Heart left ventricle (tissue), 16 donors: Measurements from ENCODE around the gene PTTG2. TPM values are rescaled to one million over a fixed set of nuclear protein-coding genes. Genes with fewer than 3 reads are reported as not detected.

Experiments
- ATAC-seq, 4 donors: fragments of 200-7000 bp; cut with Tn5 transposase; one replicate each; pipeline ENCODE4 v1.9.1; 2020 to 2022; ENCODE audit warnings: moderate library complexity in 4 of 4, mild to moderate bottlenecking in 3 of 4, moderate number of reproducible peaks in 1 of 4
- DNase-seq, 5 donors: peaks; one replicate each; pipeline ENCODE4 v3.0.0-alpha.2; 2020
- H3K27ac ChIP-seq, 12 donors: fragments of 200-600 bp; sonication (generic) in 4 of 12; one replicate each; pipeline versions ENCODE4 v1.5.0 to v1.8.0; 2016 to 2022; ENCODE audit warnings: mild to moderate bottlenecking in 2 of 12
- H3K27me3 ChIP-seq, 9 donors: fragments of 200-600 bp; sonication (generic) in 2 of 9; one replicate each; pipeline versions ENCODE4 v1.5.1 to v1.8.0; 2016 to 2022; ENCODE audit warnings: mild to moderate bottlenecking in 3 of 9
- H3K36me3 ChIP-seq, 9 donors: fragments of 200-600 bp; sonication (generic) in 2 of 9; one replicate each; pipeline versions ENCODE4 v1.5.0 to v1.8.0; 2018 to 2022; ENCODE audit warnings: mild to moderate bottlenecking in 2 of 9
- H3K4me1 ChIP-seq, 12 donors: fragments of 200-600 bp; sonication (generic) in 4 of 12; one replicate each; pipeline versions ENCODE4 v1.5.0 to v1.8.0; 2016 to 2022; ENCODE audit warnings: mild to moderate bottlenecking in 3 of 12
- H3K4me3 ChIP-seq, 12 donors: fragments of 200-600 bp; sonication (generic) in 4 of 12; one replicate each; pipeline versions ENCODE4 v1.5.0 to v1.8.0; 2017 to 2022; ENCODE audit warnings: mild to moderate bottlenecking in 9 of 12, moderate library complexity in 4 of 12
- H3K9me3 ChIP-seq, 12 donors: fragments of 200-600 bp; sonication (generic) in 4 of 12; one replicate each; pipeline versions ENCODE4 v1.5.0 to v1.8.0; 2016 to 2022; ENCODE audit warnings: mild to moderate bottlenecking in 1 of 12
- CTCF ChIP-seq, 12 donors: fragments of 200-600 bp; sonication (generic) in 4 of 12; IDR thresholded peaks; one replicate each; pipeline versions ENCODE4 v1.5.0 to v1.8.0; 2018 to 2022; ENCODE audit warnings: antibody characterized with exemption in 12 of 12, mild to moderate bottlenecking in 5 of 12
- POLR2A ChIP-seq, 2 donors: fragments of 450-650 bp; IDR thresholded peaks; one replicate each; pipeline ENCODE4 v1.6.1; 2017; ENCODE audit warnings: antibody characterized with exemption in 2 of 2, mild to moderate bottlenecking in 2 of 2, moderate library complexity in 2 of 2
- WGBS, 4 donors: extraction: QIAGEN DNeasy Blood & Tissue Kit in 2 of 4; methylation state at CpG; one replicate each; pipeline versions ENCODE4 v1.1.5 to v1.1.7; 2013 to 2018; 5-methylcytosine and 5-hydroxymethylcytosine counted together
- intact Hi-C, 10 donors: fragments of 100-400 bp; cut with DNase I; formaldehyde crosslinking; loops; one replicate each; pipeline versions ENCODE4 v1.11.1 to v1.14.2; 2022
- polyA plus RNA-seq, 2 donors: library from polyadenylated mRNA; stranded (reverse); fragments of 200-250 nt; gene quantifications; one replicate each; pipeline ENCODE4 v1.2.3, GENCODE V29; 2013
- total RNA-seq, 9 donors: library from RNA; depleted of rRNA in 2 of 9; stranded (reverse); fragments of >200 nt in 2 of 9; fragmentation: NEBNext Ultra II Directional in 3 of 9; extraction: Animal tissue kit (Norgen Biotek cat#: 25700) in 3 of 9; gene quantifications; one replicate each; pipeline versions ENCODE4 v1.1.0 to v1.2.4, GENCODE V29; 2016 to 2023
- donor health status: ischemic (EF 13 %, LVEDD 7.1; RV severe dilation, severe dysfunction).
- donor health status: healthy with polysubstance abuse.
- donor health status: DM: no; HTN: yes; CAD: no.
- donor health status: DM: no; HTN: no; CAD: no.
- donor health status: ischemic (EF 25% LVEDD 6.9; RV normal size, moderate dysfunction).
- donor health status: ischemic (EF 25% LVEDD 5.7; RV mildly dilated, moderate dysfunction).
- donor health status: healthy.
- donor health status: DM: yes; HTN: yes; CAD: no.
- donor health status: ischemic (EF 35%, LVEDD 5.7; RV mildly dilated, moderate dysfunction).
- donor health status: nonischemic (EF 11% LVEDD 7.7; RV severe dilation, severe dysfunction).
- donor health status: DM: yes; HTN: yes; CAD: no.
- donor health status: PGD.
- donor health status: ischemic (EF 29% LVEDD 5.4; RV normal size, mild dysfunction).
- donor health status: nonischemic (EF 23%, LVEDD 6.1; RV moderate dilation, normal function).

The PTTG2 gene
- total and polyA plus RNA-seq, 11 donors: 0.48 to 2.3 (median 1.0) TPM; not detected in 3

GRCh38 chr4:37991623-37992410 lies 31.6 kb downstream of the PTTG2 start:
- Histone ChIP-seq H3K27ac (peak overlapping the region in 9 of 12 donors; percentile 20 to 84 (median 79)), H3K9me3 (no peaks in the 10 kb centered on the region), H3K36me3 (no peaks in the 10 kb centered on the region), H3K4me1 (peaks cover 3 to 85% (median 69%) of the 10 kb centered on the region in 12 donors), H3K4me3 (no peak overlapping the region), H3K27me3 (no peaks in the 10 kb centered on the region)
- WGBS, 4 donors: 88 to 91% (median 89%) methylated on average over 8 of the region's 8 CpGs
- intact Hi-C loops: no loop called here
- no peak for ATAC-seq
- TF ChIP-seq POLR2A (IDR thresholded peaks at IDR 0.05): no peak
- TF ChIP-seq CTCF (IDR thresholded peaks at IDR 0.05): no peak
- no peak for DNase-seq

- peak overlapping the region in 2 of 12 donors; percentile 33 to 66 for H3K27ac ChIP-seq
- WGBS, 4 donors: 87 to 94% (median 91%) methylated on average over 10 of the region's 10 CpGs
- H3K9me3 ChIP-seq: no peaks in the 10 kb centered on the region
- H3K4me1 ChIP-seq: peaks cover 3 to 77% (median 64%) of the 10 kb centered on the region in 12 donors
- no peaks in the 10 kb centered on the region for H3K27me3 ChIP-seq
- no peak overlapping the region for H3K4me3 ChIP-seq
- intact Hi-C loops: no loop called here
- DNase-seq: no peak
- no peaks in the 10 kb centered on the region for H3K36me3 ChIP-seq
- ATAC-seq: no peak
- TF ChIP-seq POLR2A (IDR thresholded peaks at IDR 0.05): no peak
- no peak for TF ChIP-seq CTCF (IDR thresholded peaks at IDR 0.05)
Observed at GRCh38 chr4:37993806-37994205, 33.6 kb downstream of the PTTG2 start.

- no peaks in the 10 kb centered on the region for H3K27me3 ChIP-seq
- H3K4me1 ChIP-seq: peaks cover 3 to 70% (median 56%) of the 10 kb centered on the region in 12 donors
- peak overlapping the region in 5 of 12 donors; percentile 7 to 66 (median 33) for H3K27ac ChIP-seq
- H3K9me3 ChIP-seq: no peaks in the 10 kb centered on the region
- intact Hi-C loops: no loop called here
- TF ChIP-seq POLR2A (IDR thresholded peaks at IDR 0.05) (no peak), CTCF (IDR thresholded peaks at IDR 0.05) (no peak)
- H3K36me3 ChIP-seq: no peaks in the 10 kb centered on the region
- DNase-seq: no peak
- no peak overlapping the region for H3K4me3 ChIP-seq
- ATAC-seq: no peak
- WGBS, 4 donors: 49 to 53% (median 51%) methylated on average over 3 of the region's 3 CpGs
Observed at GRCh38 chr4:37994569-37994968, 34.4 kb downstream of the PTTG2 start.

GRCh38 chr4:37995299-37995821 lies 35.2 kb downstream of the PTTG2 start:
- intact Hi-C loops: no loop called here
- no peaks in the 10 kb centered on the region for H3K9me3 ChIP-seq
- DNase-seq: no peak
- no peaks in the 10 kb centered on the region for H3K27me3 ChIP-seq
- no peaks in the 10 kb centered on the region for H3K36me3 ChIP-seq
- TF ChIP-seq CTCF (IDR thresholded peaks at IDR 0.05): no peak
- TF ChIP-seq POLR2A (IDR thresholded peaks at IDR 0.05): no peak
- no peak overlapping the region for H3K4me3 ChIP-seq
- H3K4me1 ChIP-seq: peaks cover 2 to 62% (median 49%) of the 10 kb centered on the region in 12 donors
- WGBS, 4 donors: 92 to 93% (median 93%) methylated on average over 5 of the region's 5 CpGs
- no peak for ATAC-seq
- peak overlapping the region in 5 of 12 donors; percentile 7 to 66 (median 33) for H3K27ac ChIP-seq
